Pancreas (tissue), 10 donors: Measurements from ENCODE around the gene GPR3. TPM values are rescaled to one million over a fixed set of nuclear protein-coding genes. Genes with fewer than 3 reads are reported as not detected.

Experiments used
- ATAC-seq, 4 donors: fragments of 200-7000 bp; cut with Tn5 transposase; one replicate each; pipeline versions ENCODE4 v1.8.0 to v1.9.1; 2020; ENCODE audit warnings: mild to moderate bottlenecking in 4 of 4, moderate library complexity in 4 of 4
- DNase-seq, 6 donors: peaks; one replicate each; pipeline ENCODE4 v3.0.0-alpha.2; 2020
- FAIRE-seq: peaks from 2 replicates; lab custom pipeline; 2012; peaks lifted over from hg19 to GRCh38; lab: Jason Lieb, UNC
- H3K27ac ChIP-seq, 4 donors: fragments of 200-600 bp; sonication (generic); 1 replicate in 3 of 4; 2 replicates in 1 of 4; pipeline versions ENCODE4 v1.5.0 to v1.8.0; 2020
- H3K27me3 ChIP-seq, 4 donors: fragments of 200-600 bp; one replicate each; pipeline ENCODE4 v1.8.0; 2021
- H3K36me3 ChIP-seq, 3 donors: fragments of 200-600 bp; sonication (generic) in 1 of 3; one replicate each; pipeline versions ENCODE4 v1.5.0 to v1.8.0; 2020 to 2021
- H3K4me1 ChIP-seq, 3 donors: fragments of 200-600 bp; one replicate each; pipeline ENCODE4 v1.8.0; 2021
- H3K4me3 ChIP-seq, 4 donors: fragments of 200-600 bp; sonication (generic) in 2 of 4; one replicate each; pipeline versions ENCODE4 v1.5.0 to v1.8.0; 2020 to 2021
- H3K9me3 ChIP-seq, 4 donors: fragments of 200-600 bp; one replicate each; pipeline ENCODE4 v1.8.0; 2021
- WGBS, 2 donors: extraction: QIAGEN DNeasy Blood & Tissue Kit; methylation state at CpG; one replicate each; pipeline ENCODE4 v1.1.7; 2013; 5-methylcytosine and 5-hydroxymethylcytosine counted together
- intact Hi-C, 3 donors: fragments of 100-400 bp; cut with DNase I; formaldehyde crosslinking; loops; one replicate each; pipeline versions ENCODE4 v1.11.1 to v1.14.2; 2022
- polyA plus RNA-seq, 2 donors: library from polyadenylated mRNA; stranded (reverse); fragments of 200-250 nt; gene quantifications; one replicate each; pipeline ENCODE4 v1.2.3, GENCODE V29; 2013
- total RNA-seq, 6 donors: library from RNA; stranded (reverse); fragmentation: NEBNext Ultra II Directional in 4 of 6; extraction: Animal tissue kit (Norgen Biotek cat#: 25700) in 4 of 6; gene quantifications; one replicate each; pipeline versions ENCODE4 v1.2.1 to v1.2.4, GENCODE V29; 2021 to 2023
- TF ChIP-seq, protein P1 (sequence below), 4 donors: fragments of 200-600 bp; sonication (generic) in 3 of 4; IDR thresholded peaks; one replicate each; pipeline versions ENCODE4 v1.5.0 to v1.8.0; 2021; ENCODE audit warnings: antibody characterized with exemption in 4 of 4
- donor health status: healthy with polysubstance abuse.
- donor health status: DM: no; HTN: no; CAD: no; lungs with moderate emphysema.
- donor health status: DM: no; HTN: no; CAD: no.
- donor health status: control.
- donor health status: control.
- donor health status: Bipolar disorder and iron deficiency.
- donor health status: DM: yes; HTN: yes; CAD: no.
- donor health status: DM: no; HTN: no; CAD: no.
- donor health status: DM: no; HTN: no; CAD: no.
- donor health status: DM: yes; HTN: yes; CAD: no.

Gene GPR3
- total and polyA plus RNA-seq, 8 donors = 0.09 to 0.52 (median 0.28) TPM; not detected in 3

- TF ChIP-seq, protein P1, sequence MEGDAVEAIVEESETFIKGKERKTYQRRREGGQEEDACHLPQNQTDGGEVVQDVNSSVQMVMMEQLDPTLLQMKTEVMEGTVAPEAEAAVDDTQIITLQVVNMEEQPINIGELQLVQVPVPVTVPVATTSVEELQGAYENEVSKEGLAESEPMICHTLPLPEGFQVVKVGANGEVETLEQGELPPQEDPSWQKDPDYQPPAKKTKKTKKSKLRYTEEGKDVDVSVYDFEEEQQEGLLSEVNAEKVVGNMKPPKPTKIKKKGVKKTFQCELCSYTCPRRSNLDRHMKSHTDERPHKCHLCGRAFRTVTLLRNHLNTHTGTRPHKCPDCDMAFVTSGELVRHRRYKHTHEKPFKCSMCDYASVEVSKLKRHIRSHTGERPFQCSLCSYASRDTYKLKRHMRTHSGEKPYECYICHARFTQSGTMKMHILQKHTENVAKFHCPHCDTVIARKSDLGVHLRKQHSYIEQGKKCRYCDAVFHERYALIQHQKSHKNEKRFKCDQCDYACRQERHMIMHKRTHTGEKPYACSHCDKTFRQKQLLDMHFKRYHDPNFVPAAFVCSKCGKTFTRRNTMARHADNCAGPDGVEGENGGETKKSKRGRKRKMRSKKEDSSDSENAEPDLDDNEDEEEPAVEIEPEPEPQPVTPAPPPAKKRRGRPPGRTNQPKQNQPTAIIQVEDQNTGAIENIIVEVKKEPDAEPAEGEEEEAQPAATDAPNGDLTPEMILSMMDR (IDR thresholded peaks at IDR 0.05) = no peak
Measured at GRCh38 chr1:27417713-27418112, 25.3 kb downstream of the GPR3 start.

GRCh38 chr1:27418326-27419185 lies 26.1 kb downstream of the GPR3 start:
- TF ChIP-seq, protein P1 (IDR thresholded peaks at IDR 0.05) = no peak
- H3K27me3 ChIP-seq = no peaks in the 10 kb centered on the region
- H3K27ac ChIP-seq = peak overlapping the region in 2 of 4 donors; percentile 34 to 45
- DNase-seq = peak in 3 of 6 donors; percentile 50 to 72 (median 58)
- no peak overlapping the region for H3K4me3 ChIP-seq
- peaks cover 0 to 39% (median 18%) of the 10 kb centered on the region in 3 donors for H3K36me3 ChIP-seq
- H3K9me3 ChIP-seq = no peaks in the 10 kb centered on the region
- intact Hi-C loops = no loop called here
- FAIRE-seq = no peak
- H3K4me1 ChIP-seq = peaks cover 0 to 8% (median 0%) of the 10 kb centered on the region in 3 donors
- 45 to 49% methylated on average over 14 of the region's 14 CpGs for WGBS, 2 donors
- ATAC-seq = peak; percentile 62 to 92 (median 82)

More at GRCh38 chr1:27417713-27418112, 25.3 kb downstream of the GPR3 start:
- Histone ChIP-seq H3K27ac (peak overlapping the region in 2 of 4 donors; percentile 34 to 45), H3K36me3 (peaks cover 0 to 47% (median 18%) of the 10 kb centered on the region in 3 donors), H3K4me1 (peaks cover 0 to 8% (median 0%) of the 10 kb centered on the region in 3 donors), H3K4me3 (no peak overlapping the region), H3K27me3 (no peaks in the 10 kb centered on the region), H3K9me3 (no peaks in the 10 kb centered on the region)
- ATAC-seq (no peak), DNase-seq (no peak), FAIRE-seq (no peak)
- intact Hi-C loops = no loop called here
- WGBS, 2 donors = 84 to 87% methylated on average over 3 of the region's 3 CpGs

GRCh38 chr1:27423709-27424108 lies 31.3 kb downstream of the GPR3 start:
- peaks cover 0 to 22% (median 10%) of the 10 kb centered on the region in 3 donors for H3K36me3 ChIP-seq
- WGBS, 2 donors = 84 to 86% methylated on average over 4 of the region's 4 CpGs
- no peaks in the 10 kb centered on the region for H3K27me3 ChIP-seq
- H3K4me1 ChIP-seq = peaks cover 0 to 4% (median 0%) of the 10 kb centered on the region in 3 donors
- intact Hi-C loops = loop anchor here in 1 of 3 donors (10.0 kb wide), 1 partner anchor 111 kb away; no protein-coding TSS in a partner anchor
- TF ChIP-seq, protein P1 (IDR thresholded peaks at IDR 0.05) = no peak
- H3K27ac ChIP-seq = no peak overlapping the region
- FAIRE-seq = no peak
- no peaks in the 10 kb centered on the region for H3K9me3 ChIP-seq
- no peak for DNase-seq
- ATAC-seq = no peak
- no peak overlapping the region for H3K4me3 ChIP-seq

- Histone ChIP-seq H3K36me3 (peaks cover 0 to 21% (median 10%) of the 10 kb centered on the region in 3 donors), H3K27ac (no peak overlapping the region), H3K4me3 (no peak overlapping the region), H3K4me1 (peaks cover 0 to 23% (median 0%) of the 10 kb centered on the region in 3 donors), H3K27me3 (no peaks in the 10 kb centered on the region), H3K9me3 (no peaks in the 10 kb centered on the region)
- FAIRE-seq = no peak
- intact Hi-C loops = loop anchor here in 1 of 3 donors (10.0 kb wide), 1 partner anchor 107 kb away; no protein-coding TSS in a partner anchor
- 74 to 80% methylated on average over 2 of the region's 2 CpGs for WGBS, 2 donors
- ATAC-seq = peak in 1 of 4 donors; percentile 11
- TF ChIP-seq, protein P1 (IDR thresholded peaks at IDR 0.05) = no peak
- no peak for DNase-seq
Measured at GRCh38 chr1:27427329-27427728, 34.9 kb downstream of the GPR3 start.
